Measurements from ENCODE around the gene TMIGD2. TPM values are rescaled to one million over a fixed set of nuclear protein-coding genes. Genes with fewer than 3 reads are reported as not detected.

TMIGD2 gene
- total and polyA plus RNA-seq, 2 of the 4 experiments (the other 2 are of a cell fraction) = not detected

DNA sequence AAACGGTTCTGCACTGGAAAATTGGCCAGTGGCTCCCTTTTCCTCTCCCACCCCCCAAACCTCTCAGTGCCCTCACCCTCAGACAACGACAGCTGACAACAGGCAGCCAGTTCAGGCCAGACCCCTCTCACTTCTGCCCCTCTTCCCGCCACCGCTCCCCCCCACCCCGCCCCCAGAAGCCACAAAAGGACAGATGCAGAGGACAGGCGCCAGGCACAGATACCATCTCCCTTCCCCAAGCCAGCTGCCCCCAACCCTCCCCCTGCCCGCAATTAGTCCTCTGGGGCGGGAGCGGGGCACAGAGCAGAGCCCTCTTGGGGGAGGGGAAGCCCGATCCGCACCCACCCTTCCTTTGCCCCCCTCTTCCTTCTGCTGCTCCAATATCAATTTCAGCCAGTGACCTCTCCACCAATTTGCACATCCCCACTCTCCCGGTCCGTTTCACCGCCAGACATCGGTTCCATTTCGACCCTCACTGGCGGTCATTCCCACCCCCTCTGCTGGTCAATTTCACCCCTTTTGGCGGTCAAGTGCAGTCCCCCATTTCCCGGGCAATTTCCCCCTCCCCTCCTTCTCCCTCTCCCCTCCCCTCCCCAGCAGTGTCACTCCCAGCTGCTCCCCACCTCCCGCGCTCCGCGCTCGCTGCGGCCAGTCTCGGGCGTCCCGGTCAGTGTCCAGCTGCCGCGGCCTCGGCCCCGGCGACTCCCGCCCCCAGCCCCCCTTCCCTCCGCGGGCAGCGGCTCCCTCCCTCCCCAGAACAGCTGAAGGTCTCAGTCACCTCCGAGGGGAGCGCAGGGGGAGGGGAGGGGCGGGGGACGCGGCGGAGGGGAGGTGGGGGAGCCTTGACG lies 23.5 kb downstream of the TMIGD2 start, which contains the start of gene SHD (continued):
- no peak for TF ChIP-seq RCOR1 (IDR thresholded peaks at IDR 0.05; ENCODE audit: insufficient replicate concordance, low read length)

DNA sequence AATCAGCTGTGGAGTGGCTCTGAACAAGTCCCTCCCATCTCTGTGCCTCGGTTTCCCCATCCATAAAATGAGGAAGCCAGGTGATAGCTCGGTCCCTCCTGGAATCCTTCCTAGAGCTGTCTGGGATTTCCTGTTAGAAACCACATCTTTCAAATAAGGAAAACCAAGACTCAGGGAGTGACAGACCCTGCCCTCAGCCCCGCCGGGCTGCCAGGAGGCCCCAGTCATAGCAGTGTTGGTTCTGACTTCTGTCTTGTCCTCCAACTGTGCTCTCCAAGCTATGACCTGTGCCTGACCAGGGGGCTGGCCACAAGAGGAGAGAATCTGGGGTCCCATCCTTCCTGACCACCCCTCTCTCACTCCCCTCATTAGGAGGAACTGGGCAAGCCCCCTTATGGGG lies 24.2 kb downstream of the TMIGD2 start:
- no CpG with 5 or more reads among the region's 4 CpGs for WGBS, 2 experiments (ENCODE audit: extremely low coverage in 2 of 2, insufficient read length in 1 of 2)
- TF ChIP-seq POLR2A (IDR thresholded peaks at IDR 0.05; ENCODE audit: low read depth, low read length) (no peak), MAZ (IDR thresholded peaks at IDR 0.05; ENCODE audit: borderline replicate concordance, low read depth, low read length) (no peak), FOS (IDR thresholded peaks at IDR 0.05; ENCODE audit: low read depth, low read length) (no peak), BHLHE40 (IDR thresholded peaks at IDR 0.05; ENCODE audit: low read depth, low read length) (no peak), CEBPB (IDR thresholded peaks at IDR 0.05; ENCODE audit: low read depth, low read length) (no peak), MXI1 (IDR thresholded peaks at IDR 0.05; ENCODE audit: borderline replicate concordance, low read depth, low read length) (no peak), RAD21 (IDR thresholded peaks at IDR 0.05; ENCODE audit: low read length) (no peak), CHD1 (IDR thresholded peaks at IDR 0.05; ENCODE audit: low read depth, low read length) (no peak), RFX5 (IDR thresholded peaks at IDR 0.05; ENCODE audit: low read depth, low read length) (no peak), SMC3 (IDR thresholded peaks at IDR 0.05; ENCODE audit: low read depth, low read length) (no peak), NFE2L2 (IDR thresholded peaks at IDR 0.05; ENCODE audit: low read depth, low read length) (no peak)
- TF ChIP-seq, protein P1, sequence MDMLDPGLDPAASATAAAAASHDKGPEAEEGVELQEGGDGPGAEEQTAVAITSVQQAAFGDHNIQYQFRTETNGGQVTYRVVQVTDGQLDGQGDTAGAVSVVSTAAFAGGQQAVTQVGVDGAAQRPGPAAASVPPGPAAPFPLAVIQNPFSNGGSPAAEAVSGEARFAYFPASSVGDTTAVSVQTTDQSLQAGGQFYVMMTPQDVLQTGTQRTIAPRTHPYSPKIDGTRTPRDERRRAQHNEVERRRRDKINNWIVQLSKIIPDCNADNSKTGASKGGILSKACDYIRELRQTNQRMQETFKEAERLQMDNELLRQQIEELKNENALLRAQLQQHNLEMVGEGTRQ (IDR thresholded peaks at IDR 0.05; ENCODE audit: low read depth, low read length) = no peak
- TF ChIP-seq, protein P2, sequence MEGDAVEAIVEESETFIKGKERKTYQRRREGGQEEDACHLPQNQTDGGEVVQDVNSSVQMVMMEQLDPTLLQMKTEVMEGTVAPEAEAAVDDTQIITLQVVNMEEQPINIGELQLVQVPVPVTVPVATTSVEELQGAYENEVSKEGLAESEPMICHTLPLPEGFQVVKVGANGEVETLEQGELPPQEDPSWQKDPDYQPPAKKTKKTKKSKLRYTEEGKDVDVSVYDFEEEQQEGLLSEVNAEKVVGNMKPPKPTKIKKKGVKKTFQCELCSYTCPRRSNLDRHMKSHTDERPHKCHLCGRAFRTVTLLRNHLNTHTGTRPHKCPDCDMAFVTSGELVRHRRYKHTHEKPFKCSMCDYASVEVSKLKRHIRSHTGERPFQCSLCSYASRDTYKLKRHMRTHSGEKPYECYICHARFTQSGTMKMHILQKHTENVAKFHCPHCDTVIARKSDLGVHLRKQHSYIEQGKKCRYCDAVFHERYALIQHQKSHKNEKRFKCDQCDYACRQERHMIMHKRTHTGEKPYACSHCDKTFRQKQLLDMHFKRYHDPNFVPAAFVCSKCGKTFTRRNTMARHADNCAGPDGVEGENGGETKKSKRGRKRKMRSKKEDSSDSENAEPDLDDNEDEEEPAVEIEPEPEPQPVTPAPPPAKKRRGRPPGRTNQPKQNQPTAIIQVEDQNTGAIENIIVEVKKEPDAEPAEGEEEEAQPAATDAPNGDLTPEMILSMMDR (conservative IDR thresholded peaks at IDR 0.05; ENCODE audit: low read depth, low read length) = no peak

More for the DNA sequence above, 24.2 kb downstream of the TMIGD2 start:
- Histone ChIP-seq H3K4me3 (ENCODE audit: insufficient read depth, low read depth, low read length) (no peak overlapping the region), H3K56ac (ENCODE audit: extremely low read depth, insufficient read depth, low read length) (no peak overlapping the region), H2BK120ac (ENCODE audit: low read depth, low read length) (no peak overlapping the region), H3K27ac (ENCODE audit: insufficient read depth, low read length) (no peak overlapping the region), H3K4me1 (ENCODE audit: control insufficient read depth, insufficient read depth, low read length) (no peaks in the 10 kb centered on the region), H2BK15ac (ENCODE audit: low read depth, low read length) (no peak overlapping the region), H4K8ac (ENCODE audit: low read depth in 2 of 2, low read length in 2 of 2) (no peak overlapping the region), H3K14ac (replicated peaks; ENCODE audit: low read depth, low read length) (no peak overlapping the region), H3K27me3 (ENCODE audit: control insufficient read depth, insufficient read depth, low read length) (peaks cover 44% of the 10 kb centered on the region), H3K23ac (ENCODE audit: low read depth, low read length) (no peak overlapping the region), H3K4me2 (ENCODE audit: low read depth, low read length) (no peak overlapping the region), H3K9me1 (ENCODE audit: insufficient read depth, low read length) (no peaks in the 10 kb centered on the region), H3K9me3 (ENCODE audit: control insufficient read depth, insufficient read depth, low read length) (peaks cover under 1% of the 10 kb centered on the region; the same call in 1 of the 2 replicates), H3K18ac (ENCODE audit: low read depth, low read length) (no peak overlapping the region), H2AK9ac (replicated peaks; ENCODE audit: low read depth, low read length, poor library complexity) (no peak overlapping the region), H3K9ac (ENCODE audit: low read depth, low read length) (no peak overlapping the region), H2BK20ac (ENCODE audit: low read depth, low read length) (no peak overlapping the region), H4K91ac (ENCODE audit: insufficient read depth, low read depth, low read length) (no peak overlapping the region), H3K36me3 (ENCODE audit: control insufficient read depth, insufficient read depth, low read length) (no peaks in the 10 kb centered on the region), H2AK5ac (ENCODE audit: low read depth, low read length) (no peak overlapping the region), H2BK5ac (ENCODE audit: low read depth, low read length, poor library complexity, severe bottlenecking) (no peak overlapping the region), H3K4ac (ENCODE audit: low read depth, low read length) (no peak overlapping the region), H4K20me1 (ENCODE audit: insufficient read depth, low read length) (no peaks in the 10 kb centered on the region), H2AFZ (replicated peaks; ENCODE audit: low read length, poor library complexity) (peak overlapping the region; percentile 11), H4K5ac (ENCODE audit: low read depth, low read length) (no peak overlapping the region), H3K79me1 (ENCODE audit: low read depth in 1 of 2, low read length in 2 of 2) (no peaks in the 10 kb centered on the region)
- intact Hi-C loops (cut with micrococcal nuclease) (no loop called here), in situ Hi-C loops (cut with MboI; ENCODE audit: low sequenced_read_pairs) (no loop called here), dilution Hi-C loops (cut with HindIII; ENCODE audit: low sequenced_read_pairs, unreplicated experiment) (no loop called here)
- POLR2A ChIA-PET (ENCODE audit: unreplicated experiment) = no interaction called here
- CTCF ChIA-PET = no interaction called here
- DNase-seq (no peak), ATAC-seq (ENCODE audit: low read depth) (no peak)
- no TSS peak for BruUV-seq (replicated peaks)
